IMR-90 (cell line): ENCODE measurements around the gene ROR2. TPM values are rescaled to one million over a fixed set of nuclear protein-coding genes. Genes with fewer than 3 reads are reported as not detected.

Experiments used
- ATAC-seq: fragments of 200-7000 bp; cut with Tn5 transposase; 2 replicates; pipeline ENCODE4 v1.9.1; 2020; ENCODE audit warnings: low read depth, mild to moderate bottlenecking, moderate library complexity
- BruUV-seq: library from RNA; stranded (reverse); fragments of 400-500 nt; replicated peaks from 2 replicates; lab custom pipeline; 2021; lab: Mats Ljungman, UMichigan
- CTCF ChIA-PET: fragments of 300-600 bp; formaldehyde crosslinking; extraction: SDS; loops from one replicate; lab custom pipeline; 2021; ENCODE audit warnings: antibody characterized with exemption; lab: Yijun Ruan, JAX
- POLR2A ChIA-PET: fragments of 300-600 bp; sonication (Branson Sonifier 250); formaldehyde crosslinking; loops from one replicate; lab custom pipeline; 2022; ENCODE audit warnings: antibody characterized with exemption; ENCODE audit not compliant: unreplicated experiment; lab: Charles Lee
- DNase-seq: peaks from one replicate; pipeline ENCODE4 v3.0.0; 2013
- H2AFZ ChIP-seq: replicated peaks from 2 replicates; pipeline ENCODE3; 2013; ENCODE audit warnings: low read length, mild to moderate bottlenecking; ENCODE audit not compliant: poor library complexity
- H2AK5ac ChIP-seq: 2 replicates; pipeline ENCODE4 v1.6.1; 2013; ENCODE audit warnings: low read depth, low read length, inconsistent platforms
- H2AK9ac ChIP-seq: replicated peaks from 2 replicates; pipeline ENCODE3; 2013; ENCODE audit warnings: mild to moderate bottlenecking, low read depth, low read length, moderate library complexity; ENCODE audit not compliant: poor library complexity
- H2BK120ac ChIP-seq: 2 replicates; pipeline ENCODE4 v1.6.1; 2013; ENCODE audit warnings: low read depth, low read length, inconsistent platforms
- H2BK15ac ChIP-seq: 3 replicates; pipeline ENCODE4 v1.6.1; 2013; ENCODE audit warnings: low read depth, low read length, inconsistent platforms
- H2BK20ac ChIP-seq: 2 replicates; pipeline ENCODE4 v1.6.1; 2013; ENCODE audit warnings: low read depth, mild to moderate bottlenecking, inconsistent platforms, low read length, moderate library complexity
- H2BK5ac ChIP-seq: 2 replicates; pipeline ENCODE4 v1.6.1; 2013; ENCODE audit warnings: mild to moderate bottlenecking, low read depth, low read length, inconsistent platforms; ENCODE audit not compliant: poor library complexity, severe bottlenecking
- H3K14ac ChIP-seq: replicated peaks from 2 replicates; pipeline ENCODE4 v1.6.1; 2013; ENCODE audit warnings: low read depth, low read length, inconsistent platforms
- H3K18ac ChIP-seq: 2 replicates; pipeline ENCODE4 v1.6.1; 2013; ENCODE audit warnings: low read depth, low read length, control low read depth
- H3K23ac ChIP-seq: 2 replicates; pipeline ENCODE4 v1.6.1; 2013; ENCODE audit warnings: low read depth, low read length, inconsistent platforms
- H3K27ac ChIP-seq: 2 replicates; pipeline ENCODE4 v1.5.1; 2013; ENCODE audit warnings: mild to moderate bottlenecking, control low read depth, low read length; ENCODE audit not compliant: insufficient read depth
- H3K27me3 ChIP-seq: 2 replicates; pipeline ENCODE4 v1.6.1; 2013; ENCODE audit warnings: low read length; ENCODE audit not compliant: control insufficient read depth, insufficient read depth
- H3K36me3 ChIP-seq: 2 replicates; pipeline ENCODE4 v1.6.1; 2013; ENCODE audit warnings: low read length, mixed read lengths; ENCODE audit not compliant: control insufficient read depth, insufficient read depth
- H3K4ac ChIP-seq: 2 replicates; pipeline ENCODE4 v1.6.1; 2013; ENCODE audit warnings: low read depth, low read length, inconsistent platforms
- H3K4me1 ChIP-seq: 2 replicates; pipeline ENCODE4 v1.6.1; 2013; ENCODE audit warnings: low read length, mixed read lengths; ENCODE audit not compliant: control insufficient read depth, insufficient read depth
- H3K4me2 ChIP-seq: 2 replicates; pipeline ENCODE4 v1.6.1; 2013; ENCODE audit warnings: low read depth, mild to moderate bottlenecking, control low read depth, low read length, moderate library complexity
- H3K4me3 ChIP-seq: 2 replicates; pipeline ENCODE4 v1.5.1; 2013; ENCODE audit warnings: low read depth, mild to moderate bottlenecking, control low read depth, low read length, moderate library complexity; ENCODE audit not compliant: insufficient read depth
- H3K56ac ChIP-seq: 2 replicates; pipeline ENCODE4 v1.6.1; 2013; ENCODE audit warnings: low read length, inconsistent platforms; ENCODE audit not compliant: insufficient read depth; ENCODE audit errors: extremely low read depth
- H3K79me1 ChIP-seq, 2 experiments: 2 replicates each; pipeline ENCODE4 v1.6.1; 2013; ENCODE audit warnings: low read length in 2 of 2, inconsistent platforms in 1 of 2, low read depth in 1 of 2
- H3K9ac ChIP-seq: 2 replicates; pipeline ENCODE4 v1.6.1; 2013; ENCODE audit warnings: low read depth, low read length, control low read depth
- H3K9me1 ChIP-seq: 2 replicates; pipeline ENCODE4 v1.6.1; 2013; ENCODE audit warnings: low read length, inconsistent platforms; ENCODE audit not compliant: insufficient read depth
- H3K9me3 ChIP-seq: 2 replicates; pipeline ENCODE4 v1.6.1; 2013; ENCODE audit warnings: low read length; ENCODE audit not compliant: control insufficient read depth, insufficient read depth
- H4K20me1 ChIP-seq: 2 replicates; pipeline ENCODE4 v1.6.1; 2013; ENCODE audit warnings: low read length, inconsistent platforms; ENCODE audit not compliant: insufficient read depth
- H4K5ac ChIP-seq: 2 replicates; pipeline ENCODE4 v1.6.1; 2013; ENCODE audit warnings: mild to moderate bottlenecking, low read depth, low read length, control low read depth
- H4K8ac ChIP-seq, 2 experiments: 2 replicates each; pipeline ENCODE4 v1.6.1; 2013; ENCODE audit warnings: low read depth in 2 of 2, low read length in 2 of 2, control low read depth in 1 of 2, inconsistent platforms in 1 of 2
- H4K91ac ChIP-seq: 2 replicates; pipeline ENCODE4 v1.6.1; 2013; ENCODE audit warnings: low read depth, low read length, inconsistent platforms; ENCODE audit not compliant: insufficient read depth
- CTCF ChIP-seq: conservative IDR thresholded peaks from 2 replicates; pipeline ENCODE4 v1.5.1; 2012; ENCODE audit warnings: mild to moderate bottlenecking, low read depth, low read length, improper control_type of control experiment
- WGBS, 2 experiments: methylation state at CpG; one replicate each; pipeline versions ENCODE4 v1.1.5 to v1.1.7; 2013; ENCODE audit warnings: missing lambda C conversion rate in 2 of 2; ENCODE audit not compliant: insufficient read length in 1 of 2; ENCODE audit errors: extremely low coverage in 2 of 2; 5-methylcytosine and 5-hydroxymethylcytosine counted together
- dilution Hi-C: fragments of 300-500 bp; cut with HindIII; formaldehyde crosslinking; loops from one replicate; pipeline ENCODE4 v1.14.3; 2018; ENCODE audit warnings: low sequenced_read_pairs; ENCODE audit not compliant: unreplicated experiment
- in situ Hi-C: fragments of 300-500 bp; cut with MboI; formaldehyde crosslinking; loops from 3 replicates; pipeline ENCODE4 v1.14.3; 2019; ENCODE audit warnings: low sequenced_read_pairs, inconsistent platforms, mixed read lengths
- intact Hi-C: fragments of 100-400 bp; cut with micrococcal nuclease; formaldehyde crosslinking; loops from 2 replicates; pipeline ENCODE4 v1.10.0; 2022
- polyA plus RNA-seq, 3 experiments: library from polyadenylated mRNA; depleted of rRNA; stranded (reverse); fragments of >200 nt; gene quantifications; 2 replicates each; pipeline ENCODE4 v1.2.3, GENCODE V29; 2012; ENCODE audit warnings: low replicate concordance in 1 of 3
- total RNA-seq: library from RNA; depleted of rRNA; stranded (reverse); fragments of >200 nt; gene quantifications from 2 replicates; pipeline ENCODE4 v1.2.3, GENCODE V29; 2012

Gene ROR2
- total and polyA plus RNA-seq, 2 of the 4 experiments (the other 2 are of a cell fraction): 2.3 to 4.8 TPM

- ATAC-seq: no peak
- Histone ChIP-seq H3K9ac (no peak overlapping the region), H3K36me3 (no peaks in the 10 kb centered on the region), H4K20me1 (no peaks in the 10 kb centered on the region), H2AFZ (no peak overlapping the region), H3K79me1 (no peaks in the 10 kb centered on the region), H2BK120ac (no peak overlapping the region), H3K4me3 (no peak overlapping the region), H3K4me2 (no peak overlapping the region), H3K9me1 (no peaks in the 10 kb centered on the region), H3K56ac (no peak overlapping the region), H2AK9ac (no peak overlapping the region), H3K27ac (no peak overlapping the region), H4K8ac (no peak overlapping the region), H3K9me3 (no peaks in the 10 kb centered on the region), H3K4ac (no peak overlapping the region), H2AK5ac (no peak overlapping the region), H3K23ac (no peak overlapping the region), H3K4me1 (no peaks in the 10 kb centered on the region; the same call in 1 of the 2 replicates), H4K91ac (no peak overlapping the region), H2BK15ac (no peak overlapping the region), H2BK5ac (no peak overlapping the region), H3K18ac (no peak overlapping the region), H3K14ac (no peak overlapping the region), H3K27me3 (peaks cover 9% of the 10 kb centered on the region; the same call in 1 of the 2 replicates), H4K5ac (no peak overlapping the region), H2BK20ac (no peak overlapping the region)
- CTCF ChIA-PET: interaction anchor here (0.9 kb wide), 1 partner anchor 76 kb away, joined by 3 read pairs; no protein-coding TSS in a partner anchor
- TF ChIP-seq CTCF: no peak
- intact Hi-C loops: no loop called here
- in situ Hi-C loops: no loop called here
- POLR2A ChIA-PET: no interaction called here
- BruUV-seq: no TSS peak
- dilution Hi-C loops: no loop called here
- no CpG with 5 or more reads among the region's 9 CpGs for WGBS, 2 experiments
- DNase-seq: no peak
These were observed 366.1 kb downstream of the ROR2 start for GRCh38 chr9:91583966-91584365.
